Retinal pigment epithelial cell (primary cell): ENCODE data around the gene ZMPSTE24.
A peak's percentile ranks its signal among the peaks of the same experiment; 100 is the strongest.

Experiments
- DNase-seq: peaks from one replicate; pipeline ENCODE4 v3.0.0-alpha.2; 2010; ENCODE audit warnings: low read depth
- H3K4me3 ChIP-seq: 2 replicates; pipeline ENCODE4 v1.5.1; 2011; ENCODE audit warnings: mild to moderate bottlenecking, low read length, control low read depth, moderate library complexity
- CTCF ChIP-seq: conservative IDR thresholded peaks from 2 replicates; pipeline ENCODE4 v1.5.1; 2011; ENCODE audit warnings: low read depth, low read length, control low read depth, inconsistent platforms

ZMPSTE24 gene

GRCh38 chr1:40313958-40314720 lies 56.1 kb downstream of the ZMPSTE24 start:
- no peak for DNase-seq
- H3K4me3 ChIP-seq, result peak overlapping the region; percentile 8
- TF ChIP-seq CTCF, result no peak

- DNase-seq, result no peak
- peak overlapping the region; percentile 31 for H3K4me3 ChIP-seq
- TF ChIP-seq CTCF, result no peak
Measured at GRCh38 chr1:40314721-40315238, 56.7 kb downstream of the ZMPSTE24 start.

- peak; percentile 58 for DNase-seq
- H3K4me3 ChIP-seq, result peak overlapping the region; percentile 65
- TF ChIP-seq CTCF, result peak; percentile 91
Measured at GRCh38 chr1:40315239-40315794, 57.3 kb downstream of the ZMPSTE24 start.

- no peak for TF ChIP-seq CTCF
- DNase-seq, result no peak
- H3K4me3 ChIP-seq, result peak overlapping the region; percentile 65
Measured at GRCh38 chr1:40315795-40316594, 58.0 kb downstream of the ZMPSTE24 start.

GRCh38 chr1:40316595-40317393 lies 58.8 kb downstream of the ZMPSTE24 start, which contains the start of gene COL9A2:
TSS of gene COL9A2 (minus strand) at chr1:40317286. CDS start at chr1:40317197, 89 bp downstream.
- peak; percentile 20 for DNase-seq
- peak within 1 kb of the TSS; percentile 65 for H3K4me3 ChIP-seq
- no peak for TF ChIP-seq CTCF

GRCh38 chr1:40317394-40318074 lies 59.5 kb downstream of the ZMPSTE24 start:
- no peak for DNase-seq
- peak overlapping the region; percentile 65 for H3K4me3 ChIP-seq
- TF ChIP-seq CTCF, result no peak
